Natural killer cell (primary cell): ENCODE data around the gene SLC12A4. TPM values are rescaled to one million over a fixed set of nuclear protein-coding genes. Genes with fewer than 3 reads are reported as not detected.

ENCODE experiments used
- ATAC-seq, 3 donors: fragments of 150-1000 bp in 2 of 3; fragments of 200-7000 bp in 1 of 3; cut with Tn5 transposase; 1 replicate in 1 of 3; 2 replicates in 2 of 3; pipeline ENCODE4 v1.10.0; 2021; ENCODE audit warnings: mild to moderate bottlenecking in 2 of 3, moderate library complexity in 2 of 3
- DNase-seq, 2 donors: peaks; one replicate each; pipeline versions ENCODE4 v3.0.0 to v3.0.0-alpha.2; 2013 to 2021; ENCODE audit warnings: mixed read lengths in 1 of 2
- H3K27ac ChIP-seq: one replicate; pipeline ENCODE4 v1.5.1; 2013; ENCODE audit warnings: mild to moderate bottlenecking, low read length
- H3K27me3 ChIP-seq: one replicate; pipeline ENCODE4 v1.6.1; 2013; ENCODE audit warnings: low read length; ENCODE audit not compliant: control insufficient read depth, insufficient read depth
- H3K36me3 ChIP-seq: one replicate; pipeline ENCODE4 v1.6.1; 2013; ENCODE audit warnings: low read length; ENCODE audit not compliant: control insufficient read depth, insufficient read depth
- H3K4me1 ChIP-seq: one replicate; pipeline ENCODE4 v1.6.1; 2013; ENCODE audit warnings: low read length; ENCODE audit not compliant: control insufficient read depth, insufficient read depth
- H3K4me3 ChIP-seq: one replicate; pipeline ENCODE4 v1.5.1; 2013; ENCODE audit warnings: low read length
- H3K9me3 ChIP-seq: one replicate; pipeline ENCODE4 v1.6.1; 2013; ENCODE audit warnings: low read length; ENCODE audit not compliant: control insufficient read depth, insufficient read depth
- H3K27ac Mint-ChIP-seq, 2 donors: one replicate each; pipeline ENCODE4 v1.8.0; 2022; ENCODE audit warnings: mild to moderate bottlenecking in 2 of 2, mixed read lengths in 2 of 2, moderate library complexity in 1 of 2
- H3K27me3 Mint-ChIP-seq, 2 donors: one replicate each; pipeline ENCODE4 v1.8.0; 2022; ENCODE audit warnings: low read depth in 2 of 2, mixed read lengths in 2 of 2
- H3K36me3 Mint-ChIP-seq: one replicate; pipeline ENCODE4 v1.8.0; 2022; ENCODE audit warnings: mixed read lengths
- H3K4me1 Mint-ChIP-seq, 2 donors: one replicate each; pipeline ENCODE4 v1.8.0; 2022; ENCODE audit warnings: mixed read lengths in 2 of 2
- H3K4me3 Mint-ChIP-seq: one replicate; pipeline ENCODE4 v1.8.0; 2022; ENCODE audit warnings: mild to moderate bottlenecking, moderate library complexity, mixed read lengths
- H3K9me3 Mint-ChIP-seq, 2 donors: one replicate each; pipeline ENCODE4 v1.8.0; 2022; ENCODE audit warnings: mixed read lengths in 2 of 2
- CTCF ChIP-seq: fragments of 200-600 bp; IDR thresholded peaks from one replicate; pipeline ENCODE4 v1.8.0; 2022; ENCODE audit warnings: antibody characterized with exemption
- WGBS: methylation state at CpG from one replicate; pipeline ENCODE4 v1.1.7; 2013; ENCODE audit warnings: missing lambda C conversion rate; ENCODE audit not compliant: insufficient coverage; 5-methylcytosine and 5-hydroxymethylcytosine counted together
- intact Hi-C: fragments of 100-400 bp; cut with micrococcal nuclease; formaldehyde crosslinking; loops from one replicate; pipeline ENCODE4 v1.14.2; 2022
- total RNA-seq, 4 donors: library from RNA; stranded (reverse); fragments of 120-200 nt in 1 of 4; gene quantifications; one replicate each; pipeline versions ENCODE4 v1.2.3 to v1.2.4, GENCODE V29; 2013 to 2022

The SLC12A4 gene
- total RNA-seq, 3 donors from 2014 or later (not counting 1 experiment from before 2014, with no cell fraction given) = 30.0 to 47.0 (median 30.5) TPM

GRCh38 chr16:67922740-67923139 is 45.7 kb downstream of the SLC12A4 start:
- 90% methylated on average over 8 of the region's 8 CpGs for WGBS
- Histone ChIP-seq H3K4me3 (no peak overlapping the region), H3K9me3 (no peaks in the 10 kb centered on the region), H3K27me3 (no peaks in the 10 kb centered on the region), H3K36me3 (peaks cover 24% of the 10 kb centered on the region), H3K4me1 (no peaks in the 10 kb centered on the region), H3K27ac (no peak overlapping the region)
- Mint-ChIP-seq H3K4me3 (no peak overlapping the region), H3K27me3 (no peaks in the 10 kb centered on the region), H3K4me1 (peaks cover 3 to 9% of the 10 kb centered on the region in 2 donors), H3K9me3 (no peaks in the 10 kb centered on the region), H3K27ac (no peak overlapping the region), H3K36me3 (no peaks in the 10 kb centered on the region)
- DNase-seq = no peak
- no peak for ATAC-seq
- intact Hi-C loops = no loop called here
- TF ChIP-seq CTCF = no peak

GRCh38 chr16:67922221-67922620 is 46.2 kb downstream of the SLC12A4 start:
- 81% methylated on average over 4 of the region's 5 CpGs for WGBS
- Mint-ChIP-seq H3K27ac (no peak overlapping the region), H3K36me3 (no peaks in the 10 kb centered on the region), H3K4me1 (peaks cover 8 to 14% of the 10 kb centered on the region in 2 donors), H3K27me3 (no peaks in the 10 kb centered on the region), H3K9me3 (no peaks in the 10 kb centered on the region), H3K4me3 (no peak overlapping the region)
- H3K36me3 ChIP-seq = peaks cover 19% of the 10 kb centered on the region
- no peak for TF ChIP-seq CTCF
- no peak for DNase-seq
- intact Hi-C loops = no loop called here
- H3K4me3 ChIP-seq = no peak overlapping the region
- H3K4me1 ChIP-seq = no peaks in the 10 kb centered on the region
- no peaks in the 10 kb centered on the region for H3K9me3 ChIP-seq
- no peak overlapping the region for H3K27ac ChIP-seq
- no peak for ATAC-seq
- no peaks in the 10 kb centered on the region for H3K27me3 ChIP-seq

GRCh38 chr16:67919622-67920221 is 48.7 kb downstream of the SLC12A4 start:
- H3K9me3 Mint-ChIP-seq = no peaks in the 10 kb centered on the region
- WGBS = 96% methylated on average over 6 of the region's 6 CpGs
- peaks cover 22% of the 10 kb centered on the region for H3K36me3 ChIP-seq
- peak overlapping the region in 1 of 2 donors; percentile 35 for H3K27ac Mint-ChIP-seq
- DNase-seq (no peak), ATAC-seq (no peak)
- H3K4me3 ChIP-seq = no peak overlapping the region
- no peak overlapping the region for H3K27ac ChIP-seq
- H3K27me3 Mint-ChIP-seq = no peaks in the 10 kb centered on the region
- H3K36me3 Mint-ChIP-seq = no peaks in the 10 kb centered on the region
- H3K4me1 ChIP-seq = no peaks in the 10 kb centered on the region
- intact Hi-C loops = no loop called here
- H3K4me1 Mint-ChIP-seq = peaks cover 22 to 25% of the 10 kb centered on the region in 2 donors
- no peak for TF ChIP-seq CTCF
- H3K27me3 ChIP-seq = no peaks in the 10 kb centered on the region
- H3K4me3 Mint-ChIP-seq = no peak overlapping the region
- H3K9me3 ChIP-seq = no peaks in the 10 kb centered on the region

- DNase-seq (no peak), ATAC-seq (peak in 1 of 3 donors; percentile 57)
- TF ChIP-seq CTCF = no peak
- Histone ChIP-seq H3K4me1 (no peaks in the 10 kb centered on the region), H3K9me3 (no peaks in the 10 kb centered on the region), H3K4me3 (no peak overlapping the region), H3K36me3 (peaks cover 14% of the 10 kb centered on the region), H3K27ac (no peak overlapping the region), H3K27me3 (no peaks in the 10 kb centered on the region)
- no peaks in the 10 kb centered on the region for H3K9me3 Mint-ChIP-seq
- H3K27ac Mint-ChIP-seq = peak overlapping the region in 1 of 2 donors; percentile 60
- 93% methylated on average over 4 of the region's 4 CpGs for WGBS
- no peak overlapping the region for H3K4me3 Mint-ChIP-seq
- intact Hi-C loops = no loop called here
- H3K4me1 Mint-ChIP-seq = peaks cover 22 to 30% of the 10 kb centered on the region in 2 donors
- H3K27me3 Mint-ChIP-seq = no peaks in the 10 kb centered on the region
- H3K36me3 Mint-ChIP-seq = no peaks in the 10 kb centered on the region
These were observed 50.6 kb downstream of the SLC12A4 start for GRCh38 chr16:67917852-67918236.
